Measurements from ENCODE around the gene SFMBT1. TPM values are rescaled to one million over a fixed set of nuclear protein-coding genes. Genes with fewer than 3 reads are reported as not detected.

SFMBT1 gene
- total and polyA plus RNA-seq, 5 donors from 2014 or later = 13.1 to 31.4 (median 16.7) TPM

DNA sequence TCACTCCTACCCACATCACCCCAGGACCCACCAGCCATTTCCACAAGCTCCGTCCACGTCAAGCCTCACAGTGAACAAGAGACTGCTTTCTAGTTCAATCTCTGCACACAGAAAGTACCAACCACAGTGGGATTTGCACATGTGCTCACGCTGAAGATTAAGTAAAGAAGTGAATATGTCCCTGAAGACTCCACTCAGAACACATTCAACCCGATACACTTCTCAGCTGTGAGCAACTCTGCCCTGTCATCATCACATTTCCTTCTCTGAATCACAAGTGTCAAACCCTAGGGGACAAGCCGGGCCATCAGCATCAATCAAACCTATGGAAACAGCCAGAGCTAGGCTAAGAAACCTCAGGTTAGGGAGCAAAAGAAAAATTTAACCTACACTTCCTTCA, 150.5 kb downstream of the SFMBT1 start:
- H3K4me1 Mint-ChIP-seq = peaks cover 21 to 67% (median 55%) of the 10 kb centered on the region in 4 donors
- peak overlapping the region; percentile 87 for H3K27ac ChIP-seq (ENCODE audit: insufficient read depth, low read length, poor library complexity, severe bottlenecking)
- peak overlapping the region; percentile 89 to 98 (median 95) for H3K4me3 Mint-ChIP-seq
- no peaks in the 10 kb centered on the region for H3K9me3 ChIP-seq (ENCODE audit: control insufficient read depth in 2 of 2, low read length in 2 of 2)
- peaks cover 65% of the 10 kb centered on the region for H3K4me1 ChIP-seq (ENCODE audit: control insufficient read depth, insufficient read depth, low read length, poor library complexity, severe bottlenecking)
- H3K36me3 ChIP-seq (ENCODE audit: control insufficient read depth, insufficient read depth, low read length) = no peaks in the 10 kb centered on the region
- no peaks in the 10 kb centered on the region for H3K36me3 Mint-ChIP-seq
- ATAC-seq (ENCODE audit: low read depth in 2 of 2) = no peak
- H3K27me3 ChIP-seq (ENCODE audit: control insufficient read depth, insufficient read depth, low read length) = no peaks in the 10 kb centered on the region
- peak overlapping the region; percentile 47 to 99 (median 94) for H3K27ac Mint-ChIP-seq
- H3K27me3 Mint-ChIP-seq = no peaks in the 10 kb centered on the region
- no peaks in the 10 kb centered on the region for H3K9me3 Mint-ChIP-seq
- peak in 1 of 3 donors; percentile 47 for DNase-seq
- H3K4me3 ChIP-seq (ENCODE audit: low read depth, low read length) = peak overlapping the region; percentile 91

DNA sequence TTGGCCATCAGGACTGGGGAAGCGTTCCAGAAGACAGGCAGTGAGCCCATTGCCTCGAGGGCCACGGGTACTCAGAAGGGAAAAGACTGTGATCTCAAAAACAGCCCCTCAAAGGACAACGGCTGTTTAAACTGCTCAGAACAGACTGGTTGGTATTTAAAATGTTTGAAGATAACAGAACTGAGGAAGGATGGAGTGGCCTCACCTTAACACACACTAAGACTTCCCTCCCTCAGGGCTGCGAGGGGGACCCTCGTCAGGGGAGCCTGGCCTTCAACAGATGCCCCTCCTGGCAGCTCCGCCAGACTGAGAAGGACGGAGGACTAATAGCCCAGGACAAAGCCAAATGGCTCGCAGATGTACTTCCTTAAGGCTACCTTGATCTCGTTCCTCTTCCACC, 151.1 kb downstream of the SFMBT1 start:
- H3K4me3 ChIP-seq (ENCODE audit: low read depth, low read length) = peak overlapping the region; percentile 91
- H3K27ac ChIP-seq (ENCODE audit: insufficient read depth, low read length, poor library complexity, severe bottlenecking) = peak overlapping the region; percentile 87
- Mint-ChIP-seq H3K27me3 (no peaks in the 10 kb centered on the region), H3K27ac (peak overlapping the region; percentile 47 to 99 (median 94)), H3K9me3 (no peaks in the 10 kb centered on the region), H3K4me3 (peak overlapping the region in 3 of 4 donors; percentile 89 to 97 (median 95)), H3K4me1 (peaks cover 25 to 74% (median 62%) of the 10 kb centered on the region in 4 donors), H3K36me3 (peaks cover 5% of the 10 kb centered on the region)
- DNase-seq = no peak
- H3K36me3 ChIP-seq (ENCODE audit: control insufficient read depth, insufficient read depth, low read length) = no peaks in the 10 kb centered on the region
- ATAC-seq (ENCODE audit: low read depth in 2 of 2) = no peak
- no peaks in the 10 kb centered on the region for H3K27me3 ChIP-seq (ENCODE audit: control insufficient read depth, insufficient read depth, low read length)
- H3K4me1 ChIP-seq (ENCODE audit: control insufficient read depth, insufficient read depth, low read length, poor library complexity, severe bottlenecking) = peaks cover 70% of the 10 kb centered on the region
- H3K9me3 ChIP-seq (ENCODE audit: control insufficient read depth in 2 of 2, low read length in 2 of 2) = no peaks in the 10 kb centered on the region

DNA sequence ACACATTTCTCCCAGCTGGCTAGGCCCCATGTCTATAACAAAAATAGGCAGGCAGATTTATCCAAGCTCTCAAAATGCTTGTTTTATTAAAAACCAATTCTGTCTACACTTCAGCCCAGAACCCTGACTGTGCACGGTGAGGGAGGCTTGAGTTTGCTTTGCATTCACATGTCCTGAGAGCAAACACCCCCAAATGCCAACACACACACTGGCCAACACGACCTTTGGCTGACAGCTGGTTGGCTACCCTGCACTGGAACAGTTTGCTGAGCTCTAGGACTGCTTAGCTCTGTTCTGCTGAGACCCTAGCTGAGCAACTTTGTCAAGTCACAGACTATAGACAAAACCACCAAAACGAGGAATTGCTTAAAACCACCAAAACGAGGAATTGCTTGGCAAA, 152.2 kb downstream of the SFMBT1 start:
- peak overlapping the region; percentile 91 for H3K4me3 ChIP-seq (ENCODE audit: low read depth, low read length)

DNA sequence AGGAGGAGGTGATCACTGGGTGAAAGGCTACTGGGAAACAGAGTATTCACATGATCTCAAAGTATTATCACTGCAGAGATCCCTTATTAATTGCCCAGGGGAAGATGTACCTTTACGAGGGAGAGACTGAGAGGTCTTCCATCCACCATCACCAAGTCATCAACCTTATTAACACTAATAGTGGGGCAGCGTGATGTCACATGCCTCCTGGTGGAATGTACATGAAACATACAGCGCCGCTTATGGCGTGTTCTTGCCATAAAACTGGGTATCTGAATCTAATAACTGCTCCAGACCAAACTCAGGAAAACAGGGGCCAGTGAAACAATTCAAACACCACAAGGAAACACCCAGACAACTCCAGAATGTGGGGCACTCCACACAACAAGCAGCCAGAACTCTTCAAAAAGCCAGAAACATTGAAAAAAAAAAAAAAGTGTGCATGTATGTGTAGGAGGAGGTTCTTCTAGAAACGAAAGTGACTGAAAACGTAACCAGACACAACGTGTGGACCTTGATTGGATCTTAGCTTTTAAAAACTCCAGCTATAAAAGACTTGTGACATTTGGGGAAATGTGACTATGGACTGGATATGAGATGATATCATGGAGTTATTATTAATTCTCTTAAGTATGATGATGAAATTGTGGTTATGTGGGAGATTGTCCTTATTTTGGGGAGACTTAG, 153.1 kb downstream of the SFMBT1 start:
- ATAC-seq (ENCODE audit: low read depth in 2 of 2) = peak; percentile 22 to 24
- peak overlapping the region; percentile 89 to 97 (median 93) for H3K4me3 Mint-ChIP-seq

More for the DNA sequence above, 152.2 kb downstream of the SFMBT1 start:
- Histone ChIP-seq H3K27me3 (ENCODE audit: control insufficient read depth, insufficient read depth, low read length) (no peaks in the 10 kb centered on the region), H3K36me3 (ENCODE audit: control insufficient read depth, insufficient read depth, low read length) (peaks cover 2% of the 10 kb centered on the region), H3K27ac (ENCODE audit: insufficient read depth, low read length, poor library complexity, severe bottlenecking) (peak overlapping the region; percentile 87), H3K4me1 (ENCODE audit: control insufficient read depth, insufficient read depth, low read length, poor library complexity, severe bottlenecking) (peaks cover 70% of the 10 kb centered on the region), H3K9me3 (ENCODE audit: control insufficient read depth in 2 of 2, low read length in 2 of 2) (no peaks in the 10 kb centered on the region)
- ATAC-seq (ENCODE audit: low read depth in 2 of 2) = no peak
- peaks cover 25 to 78% (median 67%) of the 10 kb centered on the region in 4 donors for H3K4me1 Mint-ChIP-seq
- peaks cover 5% of the 10 kb centered on the region for H3K36me3 Mint-ChIP-seq
- H3K27me3 Mint-ChIP-seq = no peaks in the 10 kb centered on the region
- DNase-seq = no peak
- H3K4me3 Mint-ChIP-seq = peak overlapping the region; percentile 89 to 97 (median 93)
- peak overlapping the region; percentile 94 to 99 (median 94) for H3K27ac Mint-ChIP-seq
- H3K9me3 Mint-ChIP-seq = no peaks in the 10 kb centered on the region

DNA sequence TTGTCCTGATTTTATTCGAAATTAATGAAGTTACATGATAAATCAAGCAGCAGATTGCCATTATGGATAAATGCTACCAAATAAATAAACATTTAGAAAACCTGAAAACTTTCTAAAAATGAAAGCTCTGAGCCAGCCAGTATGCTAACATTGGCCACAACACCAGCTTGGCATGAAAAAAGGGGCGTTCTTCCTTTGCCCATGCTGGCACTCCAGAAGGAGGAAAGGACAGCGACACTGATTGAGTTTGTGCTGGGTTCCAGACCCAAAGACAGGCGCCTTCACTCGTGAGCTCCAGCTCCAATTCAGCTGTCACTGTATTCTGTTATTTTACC, 153.6 kb downstream of the SFMBT1 start:
- H3K4me3 Mint-ChIP-seq = peak overlapping the region; percentile 89 to 97 (median 93)
- no peaks in the 10 kb centered on the region for H3K27me3 Mint-ChIP-seq
- Histone ChIP-seq H3K27me3 (ENCODE audit: control insufficient read depth, insufficient read depth, low read length) (no peaks in the 10 kb centered on the region), H3K36me3 (ENCODE audit: control insufficient read depth, insufficient read depth, low read length) (peaks cover 5% of the 10 kb centered on the region), H3K4me1 (ENCODE audit: control insufficient read depth, insufficient read depth, low read length, poor library complexity, severe bottlenecking) (peaks cover 70% of the 10 kb centered on the region), H3K4me3 (ENCODE audit: low read depth, low read length) (peak overlapping the region; percentile 91), H3K27ac (ENCODE audit: insufficient read depth, low read length, poor library complexity, severe bottlenecking) (peak overlapping the region; percentile 87), H3K9me3 (ENCODE audit: control insufficient read depth in 2 of 2, low read length in 2 of 2) (no peaks in the 10 kb centered on the region)
- DNase-seq = no peak
- peaks cover 5% of the 10 kb centered on the region for H3K36me3 Mint-ChIP-seq
- no peak for ATAC-seq (ENCODE audit: low read depth in 2 of 2)
- H3K27ac Mint-ChIP-seq = peak overlapping the region; percentile 94 to 99 (median 94)
- peaks cover 25 to 80% (median 69%) of the 10 kb centered on the region in 4 donors for H3K4me1 Mint-ChIP-seq
- no peaks in the 10 kb centered on the region for H3K9me3 Mint-ChIP-seq

More for the DNA sequence above, 153.1 kb downstream of the SFMBT1 start:
- H3K4me1 Mint-ChIP-seq = peaks cover 25 to 78% (median 67%) of the 10 kb centered on the region in 4 donors
- peak; percentile 40 to 77 (median 67) for DNase-seq
- Histone ChIP-seq H3K27me3 (ENCODE audit: control insufficient read depth, insufficient read depth, low read length) (no peaks in the 10 kb centered on the region), H3K36me3 (ENCODE audit: control insufficient read depth, insufficient read depth, low read length) (peaks cover 5% of the 10 kb centered on the region), H3K27ac (ENCODE audit: insufficient read depth, low read length, poor library complexity, severe bottlenecking) (peak overlapping the region; percentile 87), H3K4me3 (ENCODE audit: low read depth, low read length) (peak overlapping the region; percentile 91), H3K9me3 (ENCODE audit: control insufficient read depth in 2 of 2, low read length in 2 of 2) (no peaks in the 10 kb centered on the region), H3K4me1 (ENCODE audit: control insufficient read depth, insufficient read depth, low read length, poor library complexity, severe bottlenecking) (peaks cover 70% of the 10 kb centered on the region)
- H3K27me3 Mint-ChIP-seq = no peaks in the 10 kb centered on the region
- peaks cover 5% of the 10 kb centered on the region for H3K36me3 Mint-ChIP-seq
- H3K27ac Mint-ChIP-seq = peak overlapping the region; percentile 94 to 99 (median 94)
- H3K9me3 Mint-ChIP-seq = no peaks in the 10 kb centered on the region

DNA sequence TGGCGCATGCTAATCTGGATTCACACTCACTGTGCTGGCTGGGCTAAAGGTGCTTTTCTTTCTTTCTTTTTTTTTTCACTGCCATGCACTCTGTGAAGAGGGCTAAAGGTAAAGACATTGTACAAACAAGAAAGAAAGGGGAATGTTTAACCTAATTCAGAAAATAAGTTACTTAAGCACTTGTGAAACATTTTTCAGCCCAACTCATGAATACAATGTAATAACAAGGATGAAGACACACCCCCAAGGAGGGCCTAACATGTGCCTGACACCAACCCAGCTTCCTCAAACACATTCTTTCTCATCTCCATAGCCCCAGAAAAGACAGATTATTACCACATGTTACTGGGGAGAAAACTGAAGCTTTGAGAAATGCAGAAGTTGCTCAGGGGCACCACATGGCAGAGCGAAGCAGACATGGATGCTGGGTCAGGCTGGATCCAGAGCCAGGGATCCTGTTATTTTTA, 154.2 kb downstream of the SFMBT1 start:
- H3K4me3 ChIP-seq (ENCODE audit: low read depth, low read length) = peak overlapping the region; percentile 91
- no peaks in the 10 kb centered on the region for H3K9me3 ChIP-seq (ENCODE audit: control insufficient read depth in 2 of 2, low read length in 2 of 2)
- peak overlapping the region; percentile 89 to 97 (median 93) for H3K4me3 Mint-ChIP-seq
- peak overlapping the region; percentile 79 to 94 (median 80) for H3K27ac Mint-ChIP-seq
- H3K36me3 Mint-ChIP-seq = peaks cover 7% of the 10 kb centered on the region
- H3K9me3 Mint-ChIP-seq = no peaks in the 10 kb centered on the region
- H3K27me3 ChIP-seq (ENCODE audit: control insufficient read depth, insufficient read depth, low read length) = no peaks in the 10 kb centered on the region
- H3K27ac ChIP-seq (ENCODE audit: insufficient read depth, low read length, poor library complexity, severe bottlenecking) = peak overlapping the region; percentile 87
- DNase-seq (peak in 1 of 3 donors; percentile 60), ATAC-seq (ENCODE audit: low read depth in 2 of 2) (no peak)
- peaks cover 25 to 83% (median 71%) of the 10 kb centered on the region in 4 donors for H3K4me1 Mint-ChIP-seq
- H3K36me3 ChIP-seq (ENCODE audit: control insufficient read depth, insufficient read depth, low read length) = peaks cover 5% of the 10 kb centered on the region
- H3K27me3 Mint-ChIP-seq = no peaks in the 10 kb centered on the region
- H3K4me1 ChIP-seq (ENCODE audit: control insufficient read depth, insufficient read depth, low read length, poor library complexity, severe bottlenecking) = peaks cover 67% of the 10 kb centered on the region

DNA sequence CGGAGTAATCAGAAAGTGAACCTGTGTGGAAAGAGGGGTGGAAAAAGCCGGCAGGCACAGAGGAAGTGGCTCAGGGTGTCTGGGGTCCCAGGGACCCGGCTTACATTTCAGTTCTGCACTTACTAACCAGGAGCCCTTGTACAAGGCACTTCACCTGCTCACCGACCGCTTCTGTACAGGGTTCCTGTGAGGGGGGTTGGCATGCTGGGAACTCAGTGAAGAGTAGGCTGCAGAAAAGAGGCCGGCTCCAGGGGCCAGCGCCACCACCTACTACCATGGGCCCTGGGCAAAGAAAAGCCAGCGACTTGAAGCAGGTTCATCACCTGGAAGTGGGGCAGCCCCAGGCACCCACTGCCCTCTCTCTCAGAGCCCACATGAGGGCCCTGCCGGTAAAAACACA, 154.7 kb downstream of the SFMBT1 start:
- H3K4me1 ChIP-seq (ENCODE audit: control insufficient read depth, insufficient read depth, low read length, poor library complexity, severe bottlenecking) = peaks cover 62% of the 10 kb centered on the region

More for the DNA sequence above, 154.7 kb downstream of the SFMBT1 start:
- Histone ChIP-seq H3K27ac (ENCODE audit: insufficient read depth, low read length, poor library complexity, severe bottlenecking) (peak overlapping the region; percentile 87), H3K9me3 (ENCODE audit: control insufficient read depth in 2 of 2, low read length in 2 of 2) (no peaks in the 10 kb centered on the region), H3K4me3 (ENCODE audit: low read depth, low read length) (peak overlapping the region; percentile 91), H3K27me3 (ENCODE audit: control insufficient read depth, insufficient read depth, low read length) (no peaks in the 10 kb centered on the region), H3K36me3 (ENCODE audit: control insufficient read depth, insufficient read depth, low read length) (peaks cover 5% of the 10 kb centered on the region)
- H3K9me3 Mint-ChIP-seq = no peaks in the 10 kb centered on the region
- H3K27me3 Mint-ChIP-seq = no peaks in the 10 kb centered on the region
- H3K27ac Mint-ChIP-seq = peak overlapping the region; percentile 49 to 94 (median 79)
- H3K36me3 Mint-ChIP-seq = peaks cover 9% of the 10 kb centered on the region
- DNase-seq = peak in 1 of 3 donors; percentile 51
- H3K4me3 Mint-ChIP-seq = peak overlapping the region; percentile 89 to 97 (median 93)
- peak; percentile 20 to 22 for ATAC-seq (ENCODE audit: low read depth in 2 of 2)
- peaks cover 25 to 79% (median 69%) of the 10 kb centered on the region in 4 donors for H3K4me1 Mint-ChIP-seq

Measured in CD4-positive, CD25-positive, alpha-beta regulatory T cell (primary cell).